HepG2 (cell line): Measurements from ENCODE around the gene INSIG1. TPM values are rescaled to one million over a fixed set of nuclear protein-coding genes. Genes with fewer than 3 reads are reported as not detected.

ENCODE experiments used
- ATAC-seq: fragments of 200-7000 bp; cut with Tn5 transposase; 3 replicates; pipeline ENCODE4 v1.9.1; 2020; ENCODE audit warnings: mild to moderate bottlenecking, moderate library complexity
- BruUV-seq: library from RNA; stranded (reverse); fragments of 400-500 nt; replicated peaks from 2 replicates; lab custom pipeline; 2021; lab: Mats Ljungman, UMichigan
- CTCF ChIA-PET: fragments of 300-600 bp; formaldehyde crosslinking; extraction: SDS; loops from one replicate; lab custom pipeline; 2021; ENCODE audit warnings: low total read pairs, inconsistent platforms, low intra/inter-chr PET ratio; lab: Yijun Ruan, JAX
- POLR2A ChIA-PET: fragments of 350-600 bp; sonication (Branson Sonifier 250); formaldehyde crosslinking; loops from one replicate; lab custom pipeline; 2020; ENCODE audit warnings: antibody characterized with exemption, inconsistent platforms; lab: Yijun Ruan, JAX
- DNase-seq: peaks from one replicate; pipeline ENCODE4 v3.0.0-alpha.2; 2015; ENCODE audit warnings: low spot score
- FAIRE-seq: peaks from 3 replicates; lab custom pipeline; 2011; peaks lifted over from hg19 to GRCh38; lab: Jason Lieb, UNC
- H2AFZ ChIP-seq: one replicate; pipeline ENCODE4 v1.6.1; 2011; ENCODE audit warnings: low read length, inconsistent platforms
- H3K27ac ChIP-seq: fragments of 300-600 bp; 3 replicates; pipeline ENCODE4 v1.8.0; 2011; ENCODE audit warnings: mixed run types, mild to moderate bottlenecking, mixed read lengths, low read length, inconsistent platforms; ENCODE audit not compliant: insufficient read depth; ENCODE audit errors: extremely low read length
- H3K27me3 ChIP-seq, 2 experiments: fragments of 200-600 bp in 1 of 2; 2 replicates in 1 of 2; 3 replicates in 1 of 2; pipeline versions ENCODE4 v1.6.0 to v1.8.0; 2011; ENCODE audit warnings: low read length in 2 of 2, mild to moderate bottlenecking in 2 of 2, moderate library complexity in 2 of 2, inconsistent platforms in 1 of 2; ENCODE audit not compliant: insufficient read depth in 2 of 2, control insufficient read depth in 1 of 2
- H3K36me3 ChIP-seq, 2 experiments: fragments of 200-600 bp in 1 of 2; replicated peaks in 1 of 2; 2 replicates in 1 of 2; 3 replicates in 1 of 2; pipeline versions ENCODE4 v1.5.1 to v1.8.0; 2011; ENCODE audit warnings: low read length in 2 of 2, inconsistent platforms in 1 of 2; ENCODE audit not compliant: insufficient read depth in 2 of 2, control insufficient read depth in 1 of 2
- H3K4me1 ChIP-seq: 2 replicates; pipeline ENCODE4 v1.5.1; 2012; ENCODE audit warnings: low read length, inconsistent platforms; ENCODE audit not compliant: insufficient read depth
- H3K4me2 ChIP-seq: 2 replicates; pipeline ENCODE4 v1.6.0; 2011; ENCODE audit warnings: low read depth, low read length, inconsistent platforms
- H3K4me3 ChIP-seq, 3 experiments: fragments of 200-600 bp in 1 of 3; sonication (generic), shearing (Covaris generic) in 1 of 3; replicated peaks in 1 of 3; 2 replicates each; pipeline ENCODE4 v1.5.1; 2011 to 2016; ENCODE audit warnings: low read length in 3 of 3, inconsistent platforms in 2 of 3, low read depth in 2 of 3, mild to moderate bottlenecking in 2 of 3, control low read depth in 1 of 3, mixed read lengths in 1 of 3; ENCODE audit not compliant: insufficient read depth in 1 of 3
- H3K79me2 ChIP-seq: one replicate; pipeline ENCODE4 v1.6.1; 2011; ENCODE audit warnings: low read length, inconsistent platforms; ENCODE audit not compliant: insufficient read depth
- H3K9ac ChIP-seq: 2 replicates; pipeline ENCODE4 v1.6.0; 2011; ENCODE audit warnings: mild to moderate bottlenecking, low read depth, low read length, inconsistent platforms; ENCODE audit not compliant: insufficient read depth
- H3K9me3 ChIP-seq: 2 replicates; pipeline ENCODE4 v1.5.1; 2012; ENCODE audit warnings: mild to moderate bottlenecking, low read length
- H4K20me1 ChIP-seq: 2 replicates; pipeline ENCODE4 v1.6.0; 2011; ENCODE audit warnings: inconsistent platforms, mild to moderate bottlenecking, low read length, moderate library complexity; ENCODE audit not compliant: insufficient read depth
- HNRNPUL1 ChIP-seq: fragments of 200-400 bp; formaldehyde crosslinking; IDR thresholded peaks from 2 replicates; pipeline ENCODE4 v1.6.1; 2017; ENCODE audit warnings: low read depth, mild to moderate bottlenecking, low read length, moderate library complexity
- RNF219 ChIP-seq: sonication (generic); formaldehyde crosslinking; IDR thresholded peaks from 2 replicates; pipeline ENCODE4 v1.5.0; 2020; ENCODE audit warnings: mild to moderate bottlenecking, missing genetic modification reagents
- YEATS2 ChIP-seq: sonication (generic); formaldehyde crosslinking; IDR thresholded peaks from 2 replicates; pipeline ENCODE4 v1.4.0; 2020; ENCODE audit warnings: missing genetic modification reagents, borderline replicate concordance
- ZMAT3 ChIP-seq: sonication (generic); formaldehyde crosslinking; conservative IDR thresholded peaks from 2 replicates; pipeline ENCODE4 v1.7.0; 2021; ENCODE audit warnings: missing genetic modification reagents
- ZNF12 ChIP-seq: sonication (generic); formaldehyde crosslinking; IDR thresholded peaks from 2 replicates; pipeline ENCODE4 v1.5.0; 2020; ENCODE audit warnings: missing genetic modification reagents
- ZNF136 ChIP-seq: sonication (generic); formaldehyde crosslinking; IDR thresholded peaks from 2 replicates; pipeline ENCODE4 v1.8.1; 2022; ENCODE audit warnings: low read depth, mild to moderate bottlenecking, moderate library complexity, missing genetic modification reagents
- ZNF710 ChIP-seq: sonication (generic); formaldehyde crosslinking; IDR thresholded peaks from 2 replicates; pipeline ENCODE4 v1.5.0; 2020; ENCODE audit warnings: mild to moderate bottlenecking, missing genetic modification reagents, borderline replicate concordance
- WGBS: methylation state at CpG from one replicate; pipeline ENCODE4 v1.1.6; 2017; ENCODE audit warnings: low lambda C conversion rate; 5-methylcytosine and 5-hydroxymethylcytosine counted together
- in situ Hi-C: cut with HindIII; loops from 2 replicates; pipeline ENCODE4 v1.10.0; 2017; ENCODE audit warnings: low pct_unique_long_range_greater_than_20kb; ENCODE audit not compliant: extremely low pct_ligation_motif_present
- intact Hi-C: fragments of 100-400 bp; cut with micrococcal nuclease; formaldehyde crosslinking; loops from one replicate; pipeline ENCODE4 v1.10.0; 2022; ENCODE audit not compliant: unreplicated experiment
- polyA plus RNA-seq, 8 experiments: library from polyadenylated mRNA; depleted of rRNA in 3 of 8; stranded (reverse) in 7 of 8; unstranded in 1 of 8; fragments of >200 nt; fragmentation: Illumina TruSeq in 4 of 8; extraction: Trizol in 4 of 8; gene quantifications; 2 replicates each; pipeline versions ENCODE4 v1.2.1 to v1.2.3, GENCODE V29; 2011 to 2016; ENCODE audit warnings: low read depth in 4 of 8, missing spikeins in 1 of 8, mixed read lengths in 1 of 8; ENCODE audit not compliant: insufficient read depth in 1 of 8
- total RNA-seq, 5 experiments: library from RNA; depleted of rRNA; stranded (reverse); fragments of >200 nt; fragmentation: Illumina TruSeq; extraction: Trizol; gene quantifications; 2 replicates each; pipeline ENCODE4 v1.2.3, GENCODE V29; 2016; ENCODE audit warnings: low read depth in 1 of 5

INSIG1 gene
- total and polyA plus RNA-seq, 2 of the 13 experiments (the other 11 are each of a cell fraction or from before 2014, with no cell fraction given) = 0.07 to 0.11 TPM

- in situ Hi-C loops = loop anchor here (5.0 kb wide), 1 partner anchor 148 kb away; no protein-coding TSS in a partner anchor
Measured at GRCh38 chr7:155340721-155341120, 43.0 kb downstream of the INSIG1 start.

More at GRCh38 chr7:155340721-155341120, 43.0 kb downstream of the INSIG1 start:
- Histone ChIP-seq H3K4me1 (peaks cover 7% of the 10 kb centered on the region; the same call in 1 of the 2 replicates), H3K9me3 (no peaks in the 10 kb centered on the region), H3K4me3 (no peak overlapping the region), H3K9ac (no peak overlapping the region), H3K27me3 (peaks cover 4 to 43% of the 10 kb centered on the region in 2 experiments; a peak in 4 of 5 replicates), H4K20me1 (no peaks in the 10 kb centered on the region), H3K36me3 (no peaks in the 10 kb centered on the region), H3K4me2 (no peak overlapping the region), H2AFZ (no peak overlapping the region), H3K27ac (no peak overlapping the region), H3K79me2 (no peaks in the 10 kb centered on the region)
- intact Hi-C loops = no loop called here
- FAIRE-seq = no peak
- CTCF ChIA-PET = no interaction called here
- ATAC-seq = no peak
- no peak for DNase-seq
- BruUV-seq = no TSS peak
- whole genome bisulfite sequencing = 26% methylated on average over 7 of the region's 9 CpGs
- POLR2A ChIA-PET = no interaction called here
- TF ChIP-seq YEATS2 (CRISPR knock-in tag) = no peak
- no peak for TF ChIP-seq ZNF710 (CRISPR knock-in tag)
- TF ChIP-seq HNRNPUL1 = no peak
- no peak for TF ChIP-seq RNF219 (CRISPR knock-in tag)
- TF ChIP-seq ZNF136 = no peak
- no peak for TF ChIP-seq ZNF12 (CRISPR knock-in tag)
- no peak for TF ChIP-seq ZMAT3 (CRISPR knock-in tag)
